ENCODE measurements around the gene GABBR1.

DNA sequence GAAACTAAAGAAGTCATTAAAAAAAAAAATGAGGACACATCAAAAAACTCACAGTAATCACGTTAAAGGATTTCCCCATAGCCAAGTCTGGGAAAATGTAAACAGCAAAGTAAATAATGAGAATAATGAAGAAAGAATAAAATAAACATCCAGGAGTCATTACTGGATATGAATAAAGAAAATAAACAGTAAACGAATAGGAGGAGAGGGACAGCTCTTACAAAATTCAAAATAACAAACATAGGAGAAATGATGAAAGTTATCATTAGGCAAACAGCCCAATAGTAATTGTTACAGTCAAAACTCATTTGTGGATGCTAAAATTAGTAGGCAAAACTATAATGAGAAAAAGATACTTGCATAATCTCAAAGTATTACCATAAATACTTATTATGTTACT, 65.4 kb downstream of the GABBR1 start:
- TF ChIP-seq, protein P1, sequence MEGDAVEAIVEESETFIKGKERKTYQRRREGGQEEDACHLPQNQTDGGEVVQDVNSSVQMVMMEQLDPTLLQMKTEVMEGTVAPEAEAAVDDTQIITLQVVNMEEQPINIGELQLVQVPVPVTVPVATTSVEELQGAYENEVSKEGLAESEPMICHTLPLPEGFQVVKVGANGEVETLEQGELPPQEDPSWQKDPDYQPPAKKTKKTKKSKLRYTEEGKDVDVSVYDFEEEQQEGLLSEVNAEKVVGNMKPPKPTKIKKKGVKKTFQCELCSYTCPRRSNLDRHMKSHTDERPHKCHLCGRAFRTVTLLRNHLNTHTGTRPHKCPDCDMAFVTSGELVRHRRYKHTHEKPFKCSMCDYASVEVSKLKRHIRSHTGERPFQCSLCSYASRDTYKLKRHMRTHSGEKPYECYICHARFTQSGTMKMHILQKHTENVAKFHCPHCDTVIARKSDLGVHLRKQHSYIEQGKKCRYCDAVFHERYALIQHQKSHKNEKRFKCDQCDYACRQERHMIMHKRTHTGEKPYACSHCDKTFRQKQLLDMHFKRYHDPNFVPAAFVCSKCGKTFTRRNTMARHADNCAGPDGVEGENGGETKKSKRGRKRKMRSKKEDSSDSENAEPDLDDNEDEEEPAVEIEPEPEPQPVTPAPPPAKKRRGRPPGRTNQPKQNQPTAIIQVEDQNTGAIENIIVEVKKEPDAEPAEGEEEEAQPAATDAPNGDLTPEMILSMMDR (IDR thresholded peaks at IDR 0.05), result no peak
- no peak for TF ChIP-seq POLR2A (IDR thresholded peaks at IDR 0.05)
